ENCODE results near the gene SYMPK. TPM values are rescaled to one million over a fixed set of nuclear protein-coding genes. Genes with fewer than 3 reads are reported as not detected.
A peak's percentile ranks its signal among the peaks of the same experiment; 100 is the strongest.

The SYMPK gene
- total RNA-seq, 1 donor from 2014 or later: 70.0 TPM

GRCh38 chr19:45782820-45783785 lies 79.8 kb downstream of the SYMPK start:
- H3K27ac Mint-ChIP-seq (ENCODE audit: unreplicated experiment): peak overlapping the region; percentile 89
- peaks cover 24% of the 10 kb centered on the region for H3K4me1 Mint-ChIP-seq (ENCODE audit: low read depth, unreplicated experiment)
- H3K27ac ChIP-seq (ENCODE audit: low read depth, low read length): peak overlapping the region; percentile 67
- H3K27me3 ChIP-seq (ENCODE audit: insufficient read depth, low read length): no peaks in the 10 kb centered on the region
- no peak for FAIRE-seq
- H3K4me3 ChIP-seq (ENCODE audit: insufficient read depth, low read depth, low read length): no peak overlapping the region
- peaks cover 11% of the 10 kb centered on the region for H3K36me3 ChIP-seq (ENCODE audit: insufficient read depth, low read length)
- no peaks in the 10 kb centered on the region for H3K27me3 Mint-ChIP-seq (ENCODE audit: low read depth, unreplicated experiment)
- no peaks in the 10 kb centered on the region for H3K9me3 ChIP-seq (ENCODE audit: insufficient read depth, low read depth, low read length)
- peaks cover 21% of the 10 kb centered on the region for H3K4me1 ChIP-seq (ENCODE audit: insufficient read depth, low read length)
- DNase-seq (ENCODE audit: low read depth): peak; percentile 52
- peaks cover 34% of the 10 kb centered on the region for H3K79me2 ChIP-seq (ENCODE audit: insufficient read depth, low read length)
- no peak for TF ChIP-seq CTCF (IDR thresholded peaks at IDR 0.05; ENCODE audit: insufficient read depth, low read depth, low read length)
- no peak for TF ChIP-seq EZH2 (IDR thresholded peaks at IDR 0.05; ENCODE audit: insufficient read depth, low read length)
- H3K9ac ChIP-seq (ENCODE audit: low read length): peak overlapping the region; percentile 71
- peaks cover 76% of the 10 kb centered on the region for H4K20me1 ChIP-seq (ENCODE audit: insufficient read depth, low read length)
- H3K36me3 Mint-ChIP-seq (ENCODE audit: low read depth, unreplicated experiment): peaks cover 19% of the 10 kb centered on the region
- peak overlapping the region; percentile 70 for H3K4me2 ChIP-seq (ENCODE audit: low read length)
- H3K9me3 Mint-ChIP-seq (ENCODE audit: unreplicated experiment): no peaks in the 10 kb centered on the region
- peak overlapping the region; percentile 23 for H3K4me3 Mint-ChIP-seq (ENCODE audit: unreplicated experiment)
- H2AFZ ChIP-seq (ENCODE audit: low read depth, low read length): no peak overlapping the region

GRCh38 chr19:45782162-45782691 lies 80.7 kb downstream of the SYMPK start, which contains the start of gene DMPK:
Gene DMPK (minus strand): TSS chr19:45782490. CDS start chr19:45782352, 138 bp downstream.
- Mint-ChIP-seq H3K4me3 (ENCODE audit: unreplicated experiment) (peak within 1 kb of the TSS; percentile 20), H3K27ac (ENCODE audit: unreplicated experiment) (peak within 1 kb of the TSS; percentile 89), H3K9me3 (ENCODE audit: unreplicated experiment) (peaks cover 2% of the 10 kb centered on the region), H3K36me3 (ENCODE audit: low read depth, unreplicated experiment) (peaks cover 16% of the 10 kb centered on the region), H3K4me1 (ENCODE audit: low read depth, unreplicated experiment) (peaks cover 24% of the 10 kb centered on the region), H3K27me3 (ENCODE audit: low read depth, unreplicated experiment) (no peaks in the 10 kb centered on the region)
- TF ChIP-seq EZH2 (IDR thresholded peaks at IDR 0.05; ENCODE audit: insufficient read depth, low read length) (no peak), CTCF (IDR thresholded peaks at IDR 0.05; ENCODE audit: insufficient read depth, low read depth, low read length) (no peak)
- Histone ChIP-seq H3K27ac (ENCODE audit: low read depth, low read length) (peak within 1 kb of the TSS; percentile 67), H3K9ac (ENCODE audit: low read length) (peak within 1 kb of the TSS; percentile 71), H3K4me1 (ENCODE audit: insufficient read depth, low read length) (peaks cover 21% of the 10 kb centered on the region), H3K27me3 (ENCODE audit: insufficient read depth, low read length) (no peaks in the 10 kb centered on the region), H3K36me3 (ENCODE audit: insufficient read depth, low read length) (peaks cover 8% of the 10 kb centered on the region), H3K79me2 (ENCODE audit: insufficient read depth, low read length) (peaks cover 29% of the 10 kb centered on the region), H4K20me1 (ENCODE audit: insufficient read depth, low read length) (peaks cover 74% of the 10 kb centered on the region), H3K4me3 (ENCODE audit: insufficient read depth, low read depth, low read length) (no peak within 1 kb of the TSS), H3K9me3 (ENCODE audit: insufficient read depth, low read depth, low read length) (no peaks in the 10 kb centered on the region), H2AFZ (ENCODE audit: low read depth, low read length) (no peak within 1 kb of the TSS), H3K4me2 (ENCODE audit: low read length) (peak within 1 kb of the TSS; percentile 70)
- FAIRE-seq (no peak), DNase-seq (ENCODE audit: low read depth) (no peak)
